Neural cell (in vitro differentiated cells): ENCODE results near the gene STEAP2. TPM values are rescaled to one million over a fixed set of nuclear protein-coding genes. Genes with fewer than 3 reads are reported as not detected.

ENCODE experiments used
- H2AFZ ChIP-seq: fragments of 200-600, 300-800 bp; sonication (generic), shearing (Covaris generic); 2 replicates; pipeline ENCODE4 v1.6.0; 2014; ENCODE audit warnings: low read depth, mild to moderate bottlenecking, antibody characterized with exemption, low read length, moderate library complexity
- H3F3A ChIP-seq: fragments of 200-600 bp; shearing (Covaris generic); 2 replicates; pipeline ENCODE4 v1.6.1; 2016; ENCODE audit warnings: mild to moderate bottlenecking, moderate library complexity, mixed read lengths, antibody characterized with exemption, low read length; ENCODE audit not compliant: insufficient read depth, poor library complexity, severe bottlenecking
- H3K27ac ChIP-seq: fragments of 200-600, 300-800 bp; sonication (generic), shearing (Covaris generic); 2 replicates; pipeline ENCODE4 v1.5.1; 2014; ENCODE audit warnings: mild to moderate bottlenecking, low read length, moderate library complexity
- H3K27me3 ChIP-seq: fragments of 300-800, 200-600 bp; sonication (generic), shearing (Covaris generic); 2 replicates; pipeline ENCODE4 v1.6.0; 2014; ENCODE audit warnings: mild to moderate bottlenecking, low read depth, low read length, moderate library complexity; ENCODE audit not compliant: insufficient read depth
- H3K36me3 ChIP-seq: fragments of 300-800, 200-600 bp; sonication (generic), shearing (Covaris generic); 2 replicates; pipeline ENCODE4 v1.5.1; 2014; ENCODE audit warnings: mild to moderate bottlenecking, antibody characterized with exemption, low read length, moderate library complexity; ENCODE audit not compliant: insufficient read depth
- H3K4me2 ChIP-seq: fragments of 300-800, 200-600 bp; sonication (generic), shearing (Covaris generic); 2 replicates; pipeline ENCODE4 v1.6.0; 2014; ENCODE audit warnings: mild to moderate bottlenecking, low read length
- H3K4me3 ChIP-seq: fragments of 300-800, 200-600 bp; sonication (generic), shearing (Covaris generic); 2 replicates; pipeline ENCODE4 v1.5.1; 2014; ENCODE audit warnings: mild to moderate bottlenecking, low read length, moderate library complexity
- H3K79me2 ChIP-seq: fragments of 200-600 bp; shearing (Covaris generic); replicated peaks from 2 replicates; pipeline ENCODE4 v1.6.0; 2014; ENCODE audit warnings: mild to moderate bottlenecking, low read length, moderate library complexity; ENCODE audit not compliant: insufficient read depth
- H3K9ac ChIP-seq: fragments of 300-800, 200-600 bp; sonication (generic), shearing (Covaris generic); 2 replicates; pipeline ENCODE4 v1.6.1; 2016; ENCODE audit warnings: mild to moderate bottlenecking, low read length, mixed read lengths
- H3K9me2 ChIP-seq: fragments of 200-600 bp; shearing (Covaris generic); 2 replicates; pipeline ENCODE4 v1.6.1; 2016; ENCODE audit warnings: mild to moderate bottlenecking, low read length, mixed read lengths; ENCODE audit not compliant: insufficient read depth
- H3K9me3 ChIP-seq: fragments of 200-600, 300-800 bp; sonication (generic), shearing (Covaris generic); 2 replicates; pipeline ENCODE4 v1.6.1; 2016; ENCODE audit warnings: mild to moderate bottlenecking, mixed run types, low read length, moderate library complexity, mixed read lengths
- H4K20me1 ChIP-seq: fragments of 200-600 bp; shearing (Covaris generic); 2 replicates; pipeline ENCODE4 v1.6.1; 2016; ENCODE audit warnings: mild to moderate bottlenecking, mixed run types; ENCODE audit not compliant: insufficient read depth
- EP300 ChIP-seq: fragments of 450-650 bp; conservative IDR thresholded peaks from 2 replicates; pipeline ENCODE4 v1.6.1; 2014; ENCODE audit warnings: antibody characterized with exemption, mild to moderate bottlenecking, moderate library complexity; ENCODE audit not compliant: poor library complexity, severe bottlenecking
- EZH2 ChIP-seq: fragments of 200-600, 300-800 bp; shearing (Covaris generic), sonication (generic); IDR thresholded peaks from 2 replicates; pipeline ENCODE4 v1.6.1; 2014; ENCODE audit warnings: antibody characterized with exemption, low read length, borderline replicate concordance, mild to moderate bottlenecking; ENCODE audit not compliant: insufficient read depth, poor library complexity, severe bottlenecking
- MXI1 ChIP-seq: fragments of 450-650 bp; conservative IDR thresholded peaks from 2 replicates; pipeline ENCODE4 v1.6.1; 2014; ENCODE audit warnings: antibody characterized with exemption, mild to moderate bottlenecking; ENCODE audit not compliant: poor library complexity, severe bottlenecking
- POLR2AphosphoS5 ChIP-seq: IDR thresholded peaks from 2 replicates; pipeline ENCODE4 v1.6.1; 2012
- RAD21 ChIP-seq: fragments of 450-650 bp; conservative IDR thresholded peaks from 2 replicates; pipeline ENCODE4 v1.6.1; 2014; ENCODE audit warnings: antibody characterized with exemption, mild to moderate bottlenecking, moderate library complexity
- SMC3 ChIP-seq: fragments of 450-650 bp; conservative IDR thresholded peaks from 2 replicates; pipeline ENCODE4 v1.6.1; 2014; ENCODE audit warnings: antibody characterized with exemption, mild to moderate bottlenecking, moderate library complexity; ENCODE audit not compliant: poor library complexity
- TAF1 ChIP-seq: IDR thresholded peaks from 2 replicates; pipeline ENCODE4 v1.6.1; 2012; ENCODE audit warnings: low read depth
- polyA plus RNA-seq: library from polyadenylated mRNA; depleted of rRNA; stranded (reverse); fragments of >200 nt; gene quantifications from 2 replicates; pipeline ENCODE4 v1.2.3, GENCODE V29; 2014
- TF ChIP-seq, protein P1 (sequence below): fragments of 450-650 bp; IDR thresholded peaks from 2 replicates; pipeline ENCODE4 v1.5.1; 2014; ENCODE audit warnings: antibody characterized with exemption, mild to moderate bottlenecking, moderate library complexity; ENCODE audit not compliant: poor library complexity, severe bottlenecking
- TF ChIP-seq, protein P2 (sequence below): IDR thresholded peaks from 2 replicates; pipeline ENCODE4 v1.6.1; 2012; ENCODE audit warnings: borderline replicate concordance

Gene STEAP2
- polyA plus RNA-seq, 1 donor from 2014 or later, result 5.9 TPM

DNA sequence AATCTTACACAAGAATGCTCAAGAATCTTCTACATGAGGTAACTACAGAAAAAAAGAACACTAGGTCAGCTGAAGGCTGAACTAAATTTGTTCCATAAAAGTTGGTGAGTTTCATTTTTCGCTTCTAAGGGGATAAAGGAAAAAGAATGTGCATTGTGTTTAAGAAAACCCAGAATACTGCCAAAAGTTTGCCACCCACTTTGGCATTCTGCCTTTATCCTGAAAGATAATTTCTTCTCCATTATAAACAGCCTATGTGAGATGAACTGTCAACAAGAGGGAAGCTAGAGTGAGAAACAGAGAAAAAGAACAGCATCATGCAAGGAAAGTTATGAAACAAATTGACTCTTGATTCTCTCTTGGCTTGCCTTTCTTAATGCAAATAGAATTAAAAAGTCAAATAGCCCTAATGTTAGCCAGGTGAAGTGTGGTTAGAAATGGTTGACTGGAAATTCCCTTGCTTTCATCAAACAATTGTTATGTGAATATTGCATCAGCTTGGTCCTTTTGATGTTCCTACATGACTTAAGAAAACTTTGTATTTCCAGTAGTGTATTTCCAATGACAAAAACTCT lies 31.4 kb upstream of the STEAP2 start:
- Histone ChIP-seq H3F3A (no peaks in the 10 kb centered on the region), H2AFZ (no peak overlapping the region), H4K20me1 (no peaks in the 10 kb centered on the region), H3K9me2 (no peaks in the 10 kb centered on the region), H3K36me3 (no peaks in the 10 kb centered on the region), H3K9me3 (no peaks in the 10 kb centered on the region), H3K4me2 (no peak overlapping the region), H3K27ac (no peak overlapping the region), H3K9ac (no peak overlapping the region), H3K79me2 (no peaks in the 10 kb centered on the region), H3K4me3 (no peak overlapping the region), H3K27me3 (no peaks in the 10 kb centered on the region)
- TF ChIP-seq POLR2AphosphoS5 (no peak), MXI1 (no peak), RAD21 (no peak), EZH2 (no peak), TAF1 (no peak), EP300 (no peak), SMC3 (no peak)
- TF ChIP-seq, protein P1, sequence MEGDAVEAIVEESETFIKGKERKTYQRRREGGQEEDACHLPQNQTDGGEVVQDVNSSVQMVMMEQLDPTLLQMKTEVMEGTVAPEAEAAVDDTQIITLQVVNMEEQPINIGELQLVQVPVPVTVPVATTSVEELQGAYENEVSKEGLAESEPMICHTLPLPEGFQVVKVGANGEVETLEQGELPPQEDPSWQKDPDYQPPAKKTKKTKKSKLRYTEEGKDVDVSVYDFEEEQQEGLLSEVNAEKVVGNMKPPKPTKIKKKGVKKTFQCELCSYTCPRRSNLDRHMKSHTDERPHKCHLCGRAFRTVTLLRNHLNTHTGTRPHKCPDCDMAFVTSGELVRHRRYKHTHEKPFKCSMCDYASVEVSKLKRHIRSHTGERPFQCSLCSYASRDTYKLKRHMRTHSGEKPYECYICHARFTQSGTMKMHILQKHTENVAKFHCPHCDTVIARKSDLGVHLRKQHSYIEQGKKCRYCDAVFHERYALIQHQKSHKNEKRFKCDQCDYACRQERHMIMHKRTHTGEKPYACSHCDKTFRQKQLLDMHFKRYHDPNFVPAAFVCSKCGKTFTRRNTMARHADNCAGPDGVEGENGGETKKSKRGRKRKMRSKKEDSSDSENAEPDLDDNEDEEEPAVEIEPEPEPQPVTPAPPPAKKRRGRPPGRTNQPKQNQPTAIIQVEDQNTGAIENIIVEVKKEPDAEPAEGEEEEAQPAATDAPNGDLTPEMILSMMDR, result no peak
- TF ChIP-seq, protein P2, sequence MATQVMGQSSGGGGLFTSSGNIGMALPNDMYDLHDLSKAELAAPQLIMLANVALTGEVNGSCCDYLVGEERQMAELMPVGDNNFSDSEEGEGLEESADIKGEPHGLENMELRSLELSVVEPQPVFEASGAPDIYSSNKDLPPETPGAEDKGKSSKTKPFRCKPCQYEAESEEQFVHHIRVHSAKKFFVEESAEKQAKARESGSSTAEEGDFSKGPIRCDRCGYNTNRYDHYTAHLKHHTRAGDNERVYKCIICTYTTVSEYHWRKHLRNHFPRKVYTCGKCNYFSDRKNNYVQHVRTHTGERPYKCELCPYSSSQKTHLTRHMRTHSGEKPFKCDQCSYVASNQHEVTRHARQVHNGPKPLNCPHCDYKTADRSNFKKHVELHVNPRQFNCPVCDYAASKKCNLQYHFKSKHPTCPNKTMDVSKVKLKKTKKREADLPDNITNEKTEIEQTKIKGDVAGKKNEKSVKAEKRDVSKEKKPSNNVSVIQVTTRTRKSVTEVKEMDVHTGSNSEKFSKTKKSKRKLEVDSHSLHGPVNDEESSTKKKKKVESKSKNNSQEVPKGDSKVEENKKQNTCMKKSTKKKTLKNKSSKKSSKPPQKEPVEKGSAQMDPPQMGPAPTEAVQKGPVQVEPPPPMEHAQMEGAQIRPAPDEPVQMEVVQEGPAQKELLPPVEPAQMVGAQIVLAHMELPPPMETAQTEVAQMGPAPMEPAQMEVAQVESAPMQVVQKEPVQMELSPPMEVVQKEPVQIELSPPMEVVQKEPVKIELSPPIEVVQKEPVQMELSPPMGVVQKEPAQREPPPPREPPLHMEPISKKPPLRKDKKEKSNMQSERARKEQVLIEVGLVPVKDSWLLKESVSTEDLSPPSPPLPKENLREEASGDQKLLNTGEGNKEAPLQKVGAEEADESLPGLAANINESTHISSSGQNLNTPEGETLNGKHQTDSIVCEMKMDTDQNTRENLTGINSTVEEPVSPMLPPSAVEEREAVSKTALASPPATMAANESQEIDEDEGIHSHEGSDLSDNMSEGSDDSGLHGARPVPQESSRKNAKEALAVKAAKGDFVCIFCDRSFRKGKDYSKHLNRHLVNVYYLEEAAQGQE, result no peak

DNA sequence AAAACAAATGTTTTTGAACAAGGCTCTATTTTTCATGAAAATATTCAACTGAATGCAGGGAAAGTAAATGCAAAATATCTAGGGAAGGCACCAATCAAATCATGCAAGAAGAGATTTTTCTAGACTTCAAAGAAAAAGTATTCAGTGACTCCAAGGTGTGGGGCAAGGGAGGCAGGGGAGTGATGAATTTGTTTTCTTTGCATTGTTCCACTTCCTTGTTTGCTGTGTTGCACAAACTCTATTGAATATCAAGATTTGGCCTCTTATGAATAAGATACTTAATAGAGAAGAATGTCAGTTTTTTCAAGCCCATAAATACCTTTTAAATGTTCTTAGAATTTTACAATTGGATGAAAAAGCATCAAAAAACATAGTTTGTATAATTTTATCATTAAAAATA lies 30.9 kb upstream of the STEAP2 start:
- Histone ChIP-seq H3F3A (no peaks in the 10 kb centered on the region), H3K9ac (no peak overlapping the region), H2AFZ (no peak overlapping the region), H3K9me3 (no peaks in the 10 kb centered on the region), H3K36me3 (no peaks in the 10 kb centered on the region), H3K9me2 (no peaks in the 10 kb centered on the region), H3K27me3 (no peaks in the 10 kb centered on the region), H3K4me3 (no peak overlapping the region), H3K79me2 (no peaks in the 10 kb centered on the region), H4K20me1 (no peaks in the 10 kb centered on the region), H3K27ac (no peak overlapping the region), H3K4me2 (no peak overlapping the region)
- TF ChIP-seq MXI1 (no peak), TAF1 (no peak), POLR2AphosphoS5 (no peak), EP300 (no peak), EZH2 (no peak), RAD21 (no peak), SMC3 (no peak)
- TF ChIP-seq, protein P1, result no peak
- TF ChIP-seq, protein P2, result no peak
